ENCODE results near the gene HECTD4. TPM values are rescaled to one million over a fixed set of nuclear protein-coding genes. Genes with fewer than 3 reads are reported as not detected.

Gene HECTD4
- total and polyA plus RNA-seq, 9 of the 15 experiments (the other 6 are each of a cell fraction or from before 2014, with no cell fraction given): 3.5 to 33.3 (median 13.5) TPM

DNA sequence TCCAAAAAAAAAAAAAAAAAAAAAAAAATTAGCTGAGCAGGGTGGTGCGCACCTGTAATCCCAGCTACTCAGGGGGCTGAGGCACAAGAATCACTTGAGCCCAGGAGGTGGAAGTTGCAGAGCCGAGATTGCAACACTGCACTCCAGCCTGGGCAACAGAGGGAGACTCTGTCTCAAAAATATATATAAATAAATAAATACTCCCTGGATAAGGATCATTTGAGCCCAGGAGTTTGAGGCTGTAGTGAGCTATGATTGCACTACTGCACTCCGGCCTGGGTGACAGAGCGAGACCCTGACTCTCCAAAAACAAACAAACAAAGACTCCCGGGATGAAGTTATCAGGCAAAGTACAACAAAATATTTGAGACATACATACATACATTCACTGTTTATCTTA lies 270.3 kb downstream of the HECTD4 start:
- Histone ChIP-seq H3K27ac (ENCODE audit: extremely low read depth, low read depth, low read length) (no peak overlapping the region), H4K20me1 (replicated peaks; ENCODE audit: control insufficient read depth, insufficient read depth, low read length) (0 out of 2 replicates have a peak, but pooled peaks cover 2% of the 10 kb centered on the region), H3K79me2 (ENCODE audit: control insufficient read depth, insufficient read depth, low read length) (peaks cover 22% of the 10 kb centered on the region), H3K9ac (ENCODE audit: insufficient read depth in 1 of 2, low read depth in 2 of 2, low read length in 2 of 2) (no peak overlapping the region), H3K36me3 (ENCODE audit: control insufficient read depth, insufficient read depth, low read length) (peaks cover 6% of the 10 kb centered on the region; the same call in 1 of the 3 replicates), H3K4me3 (no peak overlapping the region), H3K4me1 (replicated peaks in 1 of 2; ENCODE audit: control insufficient read depth in 2 of 2, insufficient read depth in 2 of 2, low read length in 2 of 2) (peaks cover 30 to 43% of the 10 kb centered on the region in 2 experiments), H3K4me2 (ENCODE audit: insufficient read depth, low read length) (no peak overlapping the region), H3K9me3 (replicated peaks; ENCODE audit: control insufficient read depth, insufficient read depth, low read depth, low read length) (no peaks in the 10 kb centered on the region), H3K9me1 (ENCODE audit: control insufficient read depth, insufficient read depth, low read length) (no peaks in the 10 kb centered on the region), H2AFZ (ENCODE audit: low read depth, low read length) (no peak overlapping the region), H3K27me3 (ENCODE audit: control insufficient read depth in 2 of 2, insufficient read depth in 2 of 2, low read length in 2 of 2) (no peaks in the 10 kb centered on the region)
- in situ Hi-C loops (cut with MboI) (no loop called here), intact Hi-C loops (cut with micrococcal nuclease) (loop anchor here (10.0 kb wide), 1 partner anchor 273 kb away; the partner anchor contains the start of gene HECTD4)
- ATAC-seq (no peak), FAIRE-seq (no peak), DNase-seq (ENCODE audit: extremely low read depth in 1 of 4, low spot score in 3 of 4) (peak in 1 of 4 experiments; percentile 35)
- ChIA-PET POLR2A (interaction anchor here (0.7 to 1.4 kb wide), 2 partner anchors 11 to 14 kb away, joined by 3 read pairs; no protein-coding TSS in a partner anchor), CTCF (ENCODE audit: low intra/inter-chr PET ratio) (interaction anchor here (0.6 kb wide), 1 partner anchor 919 kb away, joined by 3 read pairs; no protein-coding TSS in a partner anchor)
- WGBS (ENCODE audit: insufficient coverage, low coverage, missing lambda C conversion rate): 55% methylated on average over 5 of the region's 5 CpGs
- BruUV-seq (replicated peaks): no TSS peak
- TF ChIP-seq, protein P1, sequence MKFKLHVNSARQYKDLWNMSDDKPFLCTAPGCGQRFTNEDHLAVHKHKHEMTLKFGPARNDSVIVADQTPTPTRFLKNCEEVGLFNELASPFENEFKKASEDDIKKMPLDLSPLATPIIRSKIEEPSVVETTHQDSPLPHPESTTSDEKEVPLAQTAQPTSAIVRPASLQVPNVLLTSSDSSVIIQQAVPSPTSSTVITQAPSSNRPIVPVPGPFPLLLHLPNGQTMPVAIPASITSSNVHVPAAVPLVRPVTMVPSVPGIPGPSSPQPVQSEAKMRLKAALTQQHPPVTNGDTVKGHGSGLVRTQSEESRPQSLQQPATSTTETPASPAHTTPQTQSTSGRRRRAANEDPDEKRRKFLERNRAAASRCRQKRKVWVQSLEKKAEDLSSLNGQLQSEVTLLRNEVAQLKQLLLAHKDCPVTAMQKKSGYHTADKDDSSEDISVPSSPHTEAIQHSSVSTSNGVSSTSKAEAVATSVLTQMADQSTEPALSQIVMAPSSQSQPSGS (CRISPR knock-in tag; IDR thresholded peaks at IDR 0.05): no peak
- TF ChIP-seq, protein P2, sequence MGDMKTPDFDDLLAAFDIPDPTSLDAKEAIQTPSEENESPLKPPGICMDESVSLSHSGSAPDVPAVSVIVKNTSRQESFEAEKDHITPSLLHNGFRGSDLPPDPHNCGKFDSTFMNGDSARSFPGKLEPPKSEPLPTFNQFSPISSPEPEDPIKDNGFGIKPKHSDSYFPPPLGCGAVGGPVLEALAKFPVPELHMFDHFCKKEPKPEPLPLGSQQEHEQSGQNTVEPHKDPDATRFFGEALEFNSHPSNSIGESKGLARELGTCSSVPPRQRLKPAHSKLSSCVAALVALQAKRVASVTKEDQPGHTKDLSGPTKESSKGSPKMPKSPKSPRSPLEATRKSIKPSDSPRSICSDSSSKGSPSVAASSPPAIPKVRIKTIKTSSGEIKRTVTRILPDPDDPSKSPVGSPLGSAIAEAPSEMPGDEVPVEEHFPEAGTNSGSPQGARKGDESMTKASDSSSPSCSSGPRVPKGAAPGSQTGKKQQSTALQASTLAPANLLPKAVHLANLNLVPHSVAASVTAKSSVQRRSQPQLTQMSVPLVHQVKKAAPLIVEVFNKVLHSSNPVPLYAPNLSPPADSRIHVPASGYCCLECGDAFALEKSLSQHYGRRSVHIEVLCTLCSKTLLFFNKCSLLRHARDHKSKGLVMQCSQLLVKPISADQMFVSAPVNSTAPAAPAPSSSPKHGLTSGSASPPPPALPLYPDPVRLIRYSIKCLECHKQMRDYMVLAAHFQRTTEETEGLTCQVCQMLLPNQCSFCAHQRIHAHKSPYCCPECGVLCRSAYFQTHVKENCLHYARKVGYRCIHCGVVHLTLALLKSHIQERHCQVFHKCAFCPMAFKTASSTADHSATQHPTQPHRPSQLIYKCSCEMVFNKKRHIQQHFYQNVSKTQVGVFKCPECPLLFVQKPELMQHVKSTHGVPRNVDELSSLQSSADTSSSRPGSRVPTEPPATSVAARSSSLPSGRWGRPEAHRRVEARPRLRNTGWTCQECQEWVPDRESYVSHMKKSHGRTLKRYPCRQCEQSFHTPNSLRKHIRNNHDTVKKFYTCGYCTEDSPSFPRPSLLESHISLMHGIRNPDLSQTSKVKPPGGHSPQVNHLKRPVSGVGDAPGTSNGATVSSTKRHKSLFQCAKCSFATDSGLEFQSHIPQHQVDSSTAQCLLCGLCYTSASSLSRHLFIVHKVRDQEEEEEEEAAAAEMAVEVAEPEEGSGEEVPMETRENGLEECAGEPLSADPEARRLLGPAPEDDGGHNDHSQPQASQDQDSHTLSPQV (IDR thresholded peaks at IDR 0.05): no peak
- no peak for TF ChIP-seq KDM1A (IDR thresholded peaks at IDR 0.05)
- TF ChIP-seq, protein P3, sequence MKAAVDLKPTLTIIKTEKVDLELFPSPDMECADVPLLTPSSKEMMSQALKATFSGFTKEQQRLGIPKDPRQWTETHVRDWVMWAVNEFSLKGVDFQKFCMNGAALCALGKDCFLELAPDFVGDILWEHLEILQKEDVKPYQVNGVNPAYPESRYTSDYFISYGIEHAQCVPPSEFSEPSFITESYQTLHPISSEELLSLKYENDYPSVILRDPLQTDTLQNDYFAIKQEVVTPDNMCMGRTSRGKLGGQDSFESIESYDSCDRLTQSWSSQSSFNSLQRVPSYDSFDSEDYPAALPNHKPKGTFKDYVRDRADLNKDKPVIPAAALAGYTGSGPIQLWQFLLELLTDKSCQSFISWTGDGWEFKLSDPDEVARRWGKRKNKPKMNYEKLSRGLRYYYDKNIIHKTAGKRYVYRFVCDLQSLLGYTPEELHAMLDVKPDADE (conservative IDR thresholded peaks at IDR 0.05; ENCODE audit: control insufficient read depth, low read depth, low read length): no peak
- TF ChIP-seq CBX2 (IDR thresholded peaks at IDR 0.05; ENCODE audit: insufficient read depth, low read length, poor library complexity, severe bottlenecking): no peak
- no peak for TF ChIP-seq EHMT2 (IDR thresholded peaks at IDR 0.05)
- no peak for TF ChIP-seq ZNF764 (CRISPR knock-in tag; IDR thresholded peaks at IDR 0.05; ENCODE audit: low read depth)
- no peak for TF ChIP-seq ZNF3 (CRISPR knock-in tag; IDR thresholded peaks at IDR 0.05)
- no peak for TF ChIP-seq KDM5B (IDR thresholded peaks at IDR 0.05; ENCODE audit: insufficient replicate concordance, low read depth, low read length)
- no peak for TF ChIP-seq BRCA1 (IDR thresholded peaks at IDR 0.05)
- no peak for TF ChIP-seq BRCA1 (CRISPR knock-in tag; IDR thresholded peaks at IDR 0.05)
- TF ChIP-seq FOXP1 (CRISPR knock-in tag; IDR thresholded peaks at IDR 0.05): no peak
- no peak for TF ChIP-seq RUNX1 (IDR thresholded peaks at IDR 0.05; ENCODE audit: low read depth)
- TF ChIP-seq RAD21 (CRISPR knock-in tag; conservative IDR thresholded peaks at IDR 0.05 in 1 of 2, IDR thresholded peaks at IDR 0.05 in 1 of 2): peak; percentile 40 to 53
- TF ChIP-seq CBFA2T2 (conservative IDR thresholded peaks at IDR 0.05): no peak
- no peak for TF ChIP-seq CAMTA2 (CRISPR knock-in tag; conservative IDR thresholded peaks at IDR 0.05)
- no peak for TF ChIP-seq TCFL5 (CRISPR knock-in tag; conservative IDR thresholded peaks at IDR 0.05)
- TF ChIP-seq SIN3B (IDR thresholded peaks at IDR 0.05; ENCODE audit: low read depth): no peak

Data from K562 (cell line).